Body of pancreas (tissue), 4 donors: ENCODE results near the gene PKNOX1.

Experiments used
- CTCF ChIP-seq, 7 experiments: fragments of 450-650 bp in 4 of 7; fragments of 200-600 bp in 3 of 7; sonication (generic) in 3 of 7; IDR thresholded peaks; one replicate each; pipeline ENCODE4 v1.5.1; 2016 to 2019; ENCODE audit warnings: antibody characterized with exemption in 7 of 7
- POLR2A ChIP-seq, 3 donors: fragments of 450-650 bp; IDR thresholded peaks; one replicate each; pipeline ENCODE4 v1.6.1; 2016; ENCODE audit warnings: antibody characterized with exemption in 3 of 3, mild to moderate bottlenecking in 2 of 3

GRCh38 chr21:42989816-42990650, 15.7 kb downstream of the PKNOX1 start:
- no peak for TF ChIP-seq POLR2A (IDR thresholded peaks at IDR 0.05)
- TF ChIP-seq CTCF (IDR thresholded peaks at IDR 0.05) = no peak
